Fibroblast of the conjunctiva (primary cell): ENCODE measurements around the gene GNAT1.
"Not testable (repeated sequence)": the region's sequence is repeated elsewhere in the genome, so short reads cannot be mapped to it uniquely, and the experiment has no call there.

ENCODE experiments used
- DNase-seq: peaks from one replicate; pipeline ENCODE4 v3.0.0-alpha.2; 2010; ENCODE audit warnings: low read depth

Gene GNAT1

DNA sequence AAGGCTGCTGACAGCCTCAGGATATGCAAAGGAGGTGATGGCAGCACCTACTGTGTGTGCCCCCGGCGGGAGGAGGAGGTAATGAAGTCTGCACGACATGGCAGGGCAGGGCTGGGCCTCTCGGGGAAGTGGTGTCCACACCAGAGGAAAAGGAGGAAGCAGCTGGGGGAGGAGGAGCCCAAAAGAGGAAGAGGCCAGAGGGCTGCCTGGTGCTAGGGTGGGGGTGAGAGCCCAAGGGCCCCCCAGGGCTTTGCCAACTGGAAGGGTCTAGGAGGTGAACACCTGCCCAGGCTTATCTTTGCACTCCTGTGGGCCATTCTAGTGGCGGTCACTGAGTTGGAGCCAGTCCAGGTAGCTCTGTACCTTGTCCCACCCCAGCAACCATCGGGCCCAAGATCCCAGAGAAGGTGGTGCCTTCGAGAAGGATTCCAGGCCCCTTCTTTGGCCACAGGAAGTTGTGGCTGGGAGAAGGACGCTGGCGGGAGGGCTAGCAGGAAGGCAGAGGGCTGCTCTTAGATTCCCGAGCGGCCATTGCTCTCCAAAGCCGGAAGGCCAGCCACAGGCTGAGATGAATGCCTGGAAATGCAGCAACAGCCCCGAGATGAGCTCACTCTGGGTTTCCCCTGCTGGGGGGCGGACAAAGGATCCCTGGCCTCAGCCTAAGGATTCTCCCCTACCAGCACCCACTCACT, 51.6 kb downstream of the GNAT1 start:
- DNase-seq, result no peak

DNA sequence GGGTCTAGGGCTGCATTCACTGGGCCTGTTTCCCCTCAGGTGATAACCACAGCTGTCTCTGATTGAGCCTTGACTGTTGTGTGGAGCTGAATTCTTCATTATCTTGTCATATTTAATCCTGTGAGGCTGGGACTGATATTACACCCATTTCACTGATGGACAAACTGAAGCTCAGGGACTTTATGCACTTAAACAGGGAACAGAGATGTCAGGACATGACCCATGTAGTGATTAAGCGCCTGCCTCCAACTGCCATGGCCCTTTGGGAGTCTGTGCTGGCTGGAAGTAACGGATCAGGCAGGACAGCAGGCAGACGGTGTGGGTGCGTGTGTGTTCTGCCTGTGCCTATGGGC, 52.1 kb downstream of the GNAT1 start:
- DNase-seq, result no peak

DNA sequence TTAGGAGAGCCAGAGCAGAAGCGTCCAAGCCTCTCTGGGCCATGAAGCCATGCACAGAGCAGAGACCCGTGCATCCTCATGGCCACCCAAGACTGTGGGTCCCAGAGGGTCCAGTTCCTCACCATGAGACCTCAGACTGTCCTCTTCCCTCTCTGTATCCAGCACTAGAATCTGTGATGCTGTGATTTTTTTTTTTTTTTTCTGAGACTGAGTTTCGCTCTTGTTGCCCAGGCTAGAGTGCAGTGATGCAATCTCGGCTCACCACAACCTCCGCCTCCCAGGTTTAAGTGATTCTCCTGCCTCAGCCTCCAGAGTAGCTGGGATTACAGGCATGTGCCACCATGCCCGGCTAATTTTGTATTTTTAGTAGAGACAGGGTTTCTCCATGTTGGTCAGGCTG, 53.4 kb downstream of the GNAT1 start:
- not testable (repeated sequence) for DNase-seq

DNA sequence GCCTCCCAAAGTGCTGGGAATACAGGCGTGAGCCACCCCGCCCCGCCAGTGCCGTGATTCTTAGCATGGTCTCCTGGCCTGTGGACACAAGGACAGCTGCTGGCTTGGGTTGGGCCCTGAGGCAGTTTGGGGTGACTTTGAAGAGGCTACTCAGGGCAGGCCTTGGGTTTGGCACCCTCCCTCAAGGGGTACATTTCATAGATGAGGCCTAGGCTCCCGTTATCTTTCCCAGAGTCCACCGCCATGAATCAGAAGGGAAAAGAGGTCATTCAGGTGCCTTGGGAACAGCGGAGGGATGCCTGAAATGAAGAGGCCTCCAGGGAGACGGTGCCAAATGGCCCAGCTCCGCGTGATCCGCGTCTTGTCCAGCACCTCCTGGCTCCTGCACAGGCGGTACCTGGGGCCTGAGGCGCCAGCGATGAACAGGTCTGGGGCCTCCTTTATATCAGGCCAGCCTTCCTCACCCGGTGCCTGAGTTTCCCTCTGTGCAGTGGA, 53.9 kb downstream of the GNAT1 start:
- DNase-seq, result no peak

DNA sequence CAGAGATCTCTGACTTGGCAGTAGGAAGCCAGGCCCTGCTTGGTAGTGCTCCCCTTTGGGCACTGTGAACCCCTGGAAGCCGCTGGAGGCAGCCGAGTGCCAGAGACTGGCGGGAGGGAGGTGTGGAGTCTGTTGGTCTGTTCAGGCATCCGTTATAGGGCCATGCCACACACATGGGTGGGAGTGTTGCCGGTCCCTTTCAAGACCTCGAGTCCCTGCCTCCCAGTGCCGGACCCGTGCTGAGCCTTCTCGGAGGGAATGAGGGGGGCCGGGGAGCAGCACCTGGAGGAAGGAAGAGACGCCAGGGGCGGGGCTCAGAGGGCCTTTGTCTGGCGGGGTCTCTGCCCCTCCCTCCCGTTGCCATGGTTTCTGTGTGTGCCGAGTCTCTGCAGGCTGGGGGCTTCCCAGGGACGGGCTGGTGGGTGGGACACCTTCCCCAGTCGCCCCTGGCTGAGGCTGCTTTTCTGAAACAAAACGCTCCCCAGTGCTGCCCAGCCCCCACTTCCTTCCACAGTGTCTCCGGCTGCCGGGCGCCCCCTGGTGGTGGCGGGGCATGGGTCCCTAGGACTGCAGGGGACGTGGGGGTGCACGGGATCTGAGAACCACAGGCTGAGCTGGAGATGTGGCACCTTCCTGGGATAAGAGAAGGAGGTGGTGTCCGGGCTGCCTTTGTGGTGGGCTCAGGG, 54.6 kb downstream of the GNAT1 start:
- peak; percentile 65 for DNase-seq

DNA sequence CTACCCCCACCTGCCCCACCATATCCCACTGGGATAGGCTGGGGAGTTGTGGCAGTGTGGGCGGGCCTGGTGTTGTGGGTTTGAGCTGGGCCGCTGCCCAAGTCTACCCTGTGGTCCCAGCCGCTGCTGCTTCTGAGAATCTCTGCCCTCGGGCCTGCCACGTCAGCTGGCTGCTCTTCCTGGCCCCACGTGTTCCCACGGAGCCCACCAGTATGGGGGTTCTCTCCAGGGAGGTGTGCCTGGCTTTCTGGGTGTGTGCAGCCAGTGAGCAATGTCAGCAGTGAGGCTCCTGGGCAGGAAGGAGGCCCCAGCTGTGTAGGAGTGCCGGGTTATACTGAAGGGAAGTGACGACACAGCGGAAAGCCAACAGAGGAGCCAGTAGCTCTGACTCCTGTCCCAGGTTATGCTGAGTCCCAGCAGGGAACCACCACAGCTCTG, 55.1 kb downstream of the GNAT1 start:
- DNase-seq, result peak; percentile 77
